HUES48 (cell line): Measurements from ENCODE around the gene NELFE.
A peak's percentile ranks its signal among the peaks of the same experiment; 100 is the strongest.
"Not testable (repeated sequence)": the region's sequence is repeated elsewhere in the genome, so short reads cannot be mapped to it uniquely, and the experiment has no call there.

Experiments
- H3K27ac ChIP-seq: one replicate; pipeline ENCODE4 v1.7.0; 2013; ENCODE audit warnings: low read depth, low read length, inconsistent platforms
- H3K27me3 ChIP-seq: 2 replicates; pipeline ENCODE4 v1.6.1; 2013; ENCODE audit warnings: mild to moderate bottlenecking, low read length; ENCODE audit not compliant: control insufficient read depth, insufficient read depth
- H3K36me3 ChIP-seq: 2 replicates; pipeline ENCODE4 v1.6.1; 2013; ENCODE audit warnings: low read length; ENCODE audit not compliant: control insufficient read depth, insufficient read depth
- H3K4me1 ChIP-seq: 2 replicates; pipeline ENCODE4 v1.6.1; 2013; ENCODE audit warnings: mild to moderate bottlenecking, low read length; ENCODE audit not compliant: control insufficient read depth, insufficient read depth
- H3K4me3 ChIP-seq: 2 replicates; pipeline ENCODE4 v1.5.1; 2013; ENCODE audit warnings: mild to moderate bottlenecking, low read depth, low read length
- H3K9ac ChIP-seq: 2 replicates; pipeline ENCODE4 v1.6.1; 2013; ENCODE audit warnings: mild to moderate bottlenecking, low read depth, low read length, moderate library complexity
- H3K9me3 ChIP-seq: 2 replicates; pipeline ENCODE4 v1.6.1; 2013; ENCODE audit warnings: low read length; ENCODE audit not compliant: control insufficient read depth, insufficient read depth

The NELFE gene

GRCh38 chr6:31994421-31994820 lies 35.6 kb upstream of the NELFE start:
- H3K27me3 ChIP-seq, H3K9me3 ChIP-seq, H3K27ac ChIP-seq, H3K36me3 ChIP-seq, H3K4me3 ChIP-seq, H3K4me1 ChIP-seq, H3K9ac ChIP-seq: not testable (repeated sequence)

- not testable (repeated sequence) for H3K9ac ChIP-seq, H3K4me1 ChIP-seq, H3K27me3 ChIP-seq, H3K36me3 ChIP-seq, H3K27ac ChIP-seq, H3K4me3 ChIP-seq, H3K9me3 ChIP-seq
Observed at GRCh38 chr6:31989363-31989762, 30.6 kb upstream of the NELFE start.

DNA sequence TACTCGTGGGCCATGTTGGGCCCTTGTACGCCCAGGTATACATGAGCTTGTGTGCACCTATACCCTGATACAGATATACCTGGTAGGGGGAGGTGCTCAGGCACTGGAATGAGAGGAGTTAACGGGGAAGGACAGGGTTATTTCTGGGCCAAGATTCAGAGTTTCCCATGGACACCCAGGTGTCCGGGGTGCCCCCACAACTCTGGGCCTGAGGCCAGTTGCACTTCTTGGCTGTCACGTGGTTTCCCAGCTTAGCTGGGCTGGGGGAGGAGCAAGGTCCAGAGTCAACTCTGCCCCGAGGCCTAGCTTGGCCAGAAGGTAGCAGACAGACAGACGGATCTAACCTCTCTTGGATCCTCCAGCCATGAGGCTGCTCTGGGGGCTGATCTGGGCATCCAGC lies 23.0 kb upstream of the NELFE start, which contains the start of gene C4A:
C4A (plus strand) TSS at position 314 of the 400 bp plus-strand sequence; CDS start at position 365, 51 bp downstream.
- not testable (repeated sequence) for H3K4me1 ChIP-seq, H3K27me3 ChIP-seq, H3K9me3 ChIP-seq, H3K4me3 ChIP-seq, H3K27ac ChIP-seq, H3K36me3 ChIP-seq, H3K9ac ChIP-seq

- not testable (repeated sequence) for H3K36me3 ChIP-seq, H3K27me3 ChIP-seq, H3K9me3 ChIP-seq, H3K9ac ChIP-seq, H3K27ac ChIP-seq, H3K4me3 ChIP-seq, H3K4me1 ChIP-seq
Observed at GRCh38 chr6:31980998-31981397, 22.2 kb upstream of the NELFE start.

DNA sequence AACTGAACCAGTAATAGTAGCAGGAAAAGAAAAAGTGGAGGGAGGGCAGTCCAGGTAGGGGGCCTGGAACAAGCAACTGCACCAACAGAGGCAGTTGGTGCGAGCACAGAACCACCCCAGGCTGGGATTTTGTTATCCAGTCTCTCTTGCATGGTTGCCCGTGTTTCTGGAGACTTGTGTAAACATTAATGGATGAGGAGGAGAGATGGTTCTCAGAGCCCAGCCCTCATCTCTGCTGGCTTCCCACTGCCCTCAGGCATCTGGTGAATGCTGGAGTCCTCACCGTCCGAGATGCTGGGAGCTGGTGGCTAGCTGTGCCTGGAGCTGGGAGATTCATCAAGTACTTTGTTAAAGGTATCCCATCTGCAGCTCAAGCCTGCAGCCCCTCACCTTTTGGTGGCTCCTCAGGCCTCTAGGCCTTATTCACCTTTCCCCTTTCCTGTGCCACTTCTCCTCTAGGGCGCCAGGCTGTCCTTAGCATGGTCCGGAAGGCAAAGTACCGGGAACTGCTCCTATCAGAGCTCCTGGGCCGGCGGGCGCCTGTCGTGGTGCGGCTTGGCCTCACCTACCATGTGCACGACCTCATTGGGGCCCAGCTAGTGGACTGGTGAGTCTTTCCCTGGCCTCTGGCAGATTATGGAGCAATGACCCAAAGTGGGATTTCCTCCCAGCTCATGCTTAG lies 21.6 kb upstream of the NELFE start:
- not testable (repeated sequence) for H3K36me3 ChIP-seq, H3K27me3 ChIP-seq, H3K4me1 ChIP-seq, H3K9me3 ChIP-seq, H3K9ac ChIP-seq, H3K27ac ChIP-seq, H3K4me3 ChIP-seq

DNA sequence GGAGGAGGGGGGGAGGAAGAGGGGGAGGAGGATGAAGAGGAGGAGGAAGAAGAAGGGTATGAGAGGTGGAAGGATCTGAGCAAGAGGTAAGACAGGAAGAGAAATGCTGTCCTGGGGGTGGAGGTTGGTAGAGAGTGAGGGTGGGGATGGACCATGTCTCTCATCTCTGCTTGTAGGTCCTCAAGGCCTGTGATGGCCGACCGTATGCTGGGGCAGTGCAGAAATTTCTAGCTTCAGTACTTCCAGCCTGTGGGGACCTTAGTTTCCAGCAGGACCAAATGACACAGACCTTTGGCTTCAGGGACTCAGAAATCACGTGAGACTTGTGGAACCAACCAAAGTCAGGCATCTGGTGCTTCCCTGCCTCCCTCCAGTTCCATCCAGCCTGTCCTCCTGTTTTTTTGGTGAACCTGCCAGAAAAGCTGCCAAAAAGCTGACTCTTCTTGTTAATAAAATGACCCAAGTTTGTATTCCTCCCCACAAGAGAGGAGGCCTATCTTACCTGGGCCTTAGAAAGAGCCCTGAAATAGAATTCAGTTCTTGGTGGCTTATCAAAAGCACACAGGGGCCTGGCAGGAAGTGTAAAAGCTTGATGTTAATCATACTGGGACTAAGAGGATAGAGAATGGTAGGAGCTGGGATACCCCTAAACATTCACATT lies 20.6 kb upstream of the NELFE start:
- Histone ChIP-seq H3K27ac (no peak overlapping the region), H3K36me3 (peaks cover 7% of the 10 kb centered on the region; the same call in 1 of the 2 replicates), H3K9me3 (no peaks in the 10 kb centered on the region), H3K4me1 (no peaks in the 10 kb centered on the region), H3K27me3 (no peaks in the 10 kb centered on the region), H3K9ac (no peak overlapping the region), H3K4me3 (no peak overlapping the region)

GRCh38 chr6:31978831-31979230 lies 20.1 kb upstream of the NELFE start:
- no peaks in the 10 kb centered on the region for H3K9me3 ChIP-seq
- no peaks in the 10 kb centered on the region for H3K4me1 ChIP-seq
- H3K9ac ChIP-seq, result no peak overlapping the region
- H3K27me3 ChIP-seq, result no peaks in the 10 kb centered on the region
- no peak overlapping the region for H3K4me3 ChIP-seq
- no peak overlapping the region for H3K27ac ChIP-seq
- H3K36me3 ChIP-seq, result peaks cover 7% of the 10 kb centered on the region; the same call in 1 of the 2 replicates

GRCh38 chr6:31977816-31978431 lies 19.2 kb upstream of the NELFE start:
- Histone ChIP-seq H3K9me3 (no peaks in the 10 kb centered on the region), H3K27me3 (no peaks in the 10 kb centered on the region), H3K4me3 (no peak overlapping the region), H3K4me1 (no peaks in the 10 kb centered on the region), H3K27ac (no peak overlapping the region), H3K36me3 (peaks cover 7% of the 10 kb centered on the region; the same call in 1 of the 2 replicates), H3K9ac (no peak overlapping the region)

GRCh38 chr6:31976065-31976464 lies 17.3 kb upstream of the NELFE start:
- H3K9me3 ChIP-seq, H3K36me3 ChIP-seq, H3K4me1 ChIP-seq, H3K27ac ChIP-seq, H3K4me3 ChIP-seq, H3K9ac ChIP-seq, H3K27me3 ChIP-seq: not testable (repeated sequence)

- H3K4me1 ChIP-seq, result no peaks in the 10 kb centered on the region
- no peaks in the 10 kb centered on the region for H3K9me3 ChIP-seq
- H3K27me3 ChIP-seq, result no peaks in the 10 kb centered on the region
- peaks cover 26% of the 10 kb centered on the region for H3K36me3 ChIP-seq
- H3K9ac ChIP-seq, result peak overlapping the region; percentile 77; the same call in 1 of the 2 replicates
- peak overlapping the region; percentile 92 for H3K4me3 ChIP-seq
- H3K27ac ChIP-seq, result peak overlapping the region; percentile 99
Observed at GRCh38 chr6:31972709-31973350, 14.1 kb upstream of the NELFE start.
